ENCODE data around the gene XYLB. TPM values are rescaled to one million over a fixed set of nuclear protein-coding genes. Genes with fewer than 3 reads are reported as not detected.
"Not testable (repeated sequence)": the region's sequence is repeated elsewhere in the genome, so short reads cannot be mapped to it uniquely, and the experiment has no call there.

The XYLB gene
- total and polyA plus RNA-seq, 4 donors = 0.15 to 6.2 (median 1.6) TPM

GRCh38 chr3:38317192-38317759 is 29.3 kb upstream of the XYLB start:
- no peaks in the 10 kb centered on the region for H3K9me3 ChIP-seq (ENCODE audit: control insufficient read depth, low read length)
- WGBS, 2 donors = 87 to 89% methylated on average over 7 of the region's 7 CpGs
- no peaks in the 10 kb centered on the region for H3K36me3 ChIP-seq (ENCODE audit: control insufficient read depth in 1 of 2, insufficient read depth in 2 of 2, low read length in 1 of 2)
- intact Hi-C loops (cut with DNase I) = no loop called here
- H3K27me3 ChIP-seq (ENCODE audit: control insufficient read depth in 1 of 2, insufficient read depth in 2 of 2, low read length in 1 of 2) = no peaks in the 10 kb centered on the region
- ATAC-seq (ENCODE audit: low FRiP score) (no peak), DNase-seq (no peak)
- no peaks in the 10 kb centered on the region for H3K4me1 ChIP-seq (ENCODE audit: control insufficient read depth in 1 of 2, insufficient read depth in 2 of 2, low read length in 2 of 2)
- no peak overlapping the region for H3K27ac ChIP-seq (ENCODE audit: low read depth in 1 of 2, low read length in 2 of 2)
- no peak overlapping the region for H3K4me3 ChIP-seq (ENCODE audit: low read length in 2 of 2)

- WGBS, 2 donors = 91 to 92% methylated on average over 8 of the region's 8 CpGs
- intact Hi-C loops (cut with DNase I) = no loop called here
These were observed 27.6 kb upstream of the XYLB start for GRCh38 chr3:38318766-38319671.

GRCh38 chr3:38320638-38321037 is 25.9 kb upstream of the XYLB start:
- H3K4me1 ChIP-seq (ENCODE audit: control insufficient read depth in 1 of 2, insufficient read depth in 2 of 2, low read length in 2 of 2); H3K36me3 ChIP-seq (ENCODE audit: control insufficient read depth in 1 of 2, insufficient read depth in 2 of 2, low read length in 1 of 2); DNase-seq; H3K4me3 ChIP-seq (ENCODE audit: low read length in 2 of 2); intact Hi-C loops (cut with DNase I); H3K27ac ChIP-seq (ENCODE audit: low read depth in 1 of 2, low read length in 2 of 2); ATAC-seq (ENCODE audit: low FRiP score); H3K9me3 ChIP-seq (ENCODE audit: control insufficient read depth, low read length); H3K27me3 ChIP-seq (ENCODE audit: control insufficient read depth in 1 of 2, insufficient read depth in 2 of 2, low read length in 1 of 2): not testable (repeated sequence)
- WGBS, 2 donors = 89 to 92% methylated on average over 4 of the region's 4 CpGs

More at GRCh38 chr3:38318766-38319671, 27.6 kb upstream of the XYLB start:
- DNase-seq (no peak), ATAC-seq (ENCODE audit: low FRiP score) (no peak)
- no peaks in the 10 kb centered on the region for H3K4me1 ChIP-seq (ENCODE audit: control insufficient read depth in 1 of 2, insufficient read depth in 2 of 2, low read length in 2 of 2)
- H3K36me3 ChIP-seq (ENCODE audit: control insufficient read depth in 1 of 2, insufficient read depth in 2 of 2, low read length in 1 of 2) = no peaks in the 10 kb centered on the region
- no peaks in the 10 kb centered on the region for H3K27me3 ChIP-seq (ENCODE audit: control insufficient read depth in 1 of 2, insufficient read depth in 2 of 2, low read length in 1 of 2)
- no peak overlapping the region for H3K27ac ChIP-seq (ENCODE audit: low read depth in 1 of 2, low read length in 2 of 2)
- no peaks in the 10 kb centered on the region for H3K9me3 ChIP-seq (ENCODE audit: control insufficient read depth, low read length)
- H3K4me3 ChIP-seq (ENCODE audit: low read length in 2 of 2) = no peak overlapping the region

- H3K4me1 ChIP-seq (ENCODE audit: control insufficient read depth in 1 of 2, insufficient read depth in 2 of 2, low read length in 2 of 2) = no peaks in the 10 kb centered on the region
- no peak for DNase-seq
- no peaks in the 10 kb centered on the region for H3K9me3 ChIP-seq (ENCODE audit: control insufficient read depth, low read length)
- 85 to 95% methylated on average over 1 of the region's 1 CpG for WGBS, 2 donors
- no peak overlapping the region for H3K4me3 ChIP-seq (ENCODE audit: low read length in 2 of 2)
- H3K36me3 ChIP-seq (ENCODE audit: control insufficient read depth in 1 of 2, insufficient read depth in 2 of 2, low read length in 1 of 2) = no peaks in the 10 kb centered on the region
- no peak for ATAC-seq (ENCODE audit: low FRiP score)
- intact Hi-C loops (cut with DNase I) = no loop called here
- no peaks in the 10 kb centered on the region for H3K27me3 ChIP-seq (ENCODE audit: control insufficient read depth in 1 of 2, insufficient read depth in 2 of 2, low read length in 1 of 2)
- H3K27ac ChIP-seq (ENCODE audit: low read depth in 1 of 2, low read length in 2 of 2) = no peak overlapping the region
These were observed 23.5 kb upstream of the XYLB start for GRCh38 chr3:38323060-38323459.

- 58 to 77% methylated on average over 2 of the region's 2 CpGs for WGBS, 2 donors
These were observed 21.3 kb upstream of the XYLB start for GRCh38 chr3:38325256-38325655.

GRCh38 chr3:38327335-38328009 is 19.1 kb upstream of the XYLB start:
- no peak for ATAC-seq (ENCODE audit: low FRiP score)
- Histone ChIP-seq H3K27me3 (ENCODE audit: control insufficient read depth in 1 of 2, insufficient read depth in 2 of 2, low read length in 1 of 2) (no peaks in the 10 kb centered on the region), H3K4me1 (ENCODE audit: control insufficient read depth in 1 of 2, insufficient read depth in 2 of 2, low read length in 2 of 2) (no peaks in the 10 kb centered on the region), H3K4me3 (ENCODE audit: low read length in 2 of 2) (no peak overlapping the region), H3K27ac (ENCODE audit: low read depth in 1 of 2, low read length in 2 of 2) (no peak overlapping the region), H3K9me3 (ENCODE audit: control insufficient read depth, low read length) (no peaks in the 10 kb centered on the region), H3K36me3 (ENCODE audit: control insufficient read depth in 1 of 2, insufficient read depth in 2 of 2, low read length in 1 of 2) (no peaks in the 10 kb centered on the region)
- intact Hi-C loops (cut with DNase I) = no loop called here
- no peak for DNase-seq

More at GRCh38 chr3:38325256-38325655, 21.3 kb upstream of the XYLB start:
- Histone ChIP-seq H3K36me3 (ENCODE audit: control insufficient read depth in 1 of 2, insufficient read depth in 2 of 2, low read length in 1 of 2) (no peaks in the 10 kb centered on the region), H3K27me3 (ENCODE audit: control insufficient read depth in 1 of 2, insufficient read depth in 2 of 2, low read length in 1 of 2) (no peaks in the 10 kb centered on the region), H3K27ac (ENCODE audit: low read depth in 1 of 2, low read length in 2 of 2) (no peak overlapping the region), H3K4me1 (ENCODE audit: control insufficient read depth in 1 of 2, insufficient read depth in 2 of 2, low read length in 2 of 2) (no peaks in the 10 kb centered on the region), H3K9me3 (ENCODE audit: control insufficient read depth, low read length) (no peaks in the 10 kb centered on the region), H3K4me3 (ENCODE audit: low read length in 2 of 2) (no peak overlapping the region)
- intact Hi-C loops (cut with DNase I) = no loop called here
- ATAC-seq (ENCODE audit: low FRiP score) (no peak), DNase-seq (no peak)

GRCh38 chr3:38331257-38332022 is 15.1 kb upstream of the XYLB start:
- no peak for ATAC-seq (ENCODE audit: low FRiP score)
- H3K27me3 ChIP-seq (ENCODE audit: control insufficient read depth in 1 of 2, insufficient read depth in 2 of 2, low read length in 1 of 2) = no peaks in the 10 kb centered on the region
- no peaks in the 10 kb centered on the region for H3K9me3 ChIP-seq (ENCODE audit: control insufficient read depth, low read length)
- H3K4me1 ChIP-seq (ENCODE audit: control insufficient read depth in 1 of 2, insufficient read depth in 2 of 2, low read length in 2 of 2) = no peaks in the 10 kb centered on the region
- 79 to 81% methylated on average over 4 of the region's 4 CpGs for WGBS, 2 donors
- no peak for DNase-seq
- H3K36me3 ChIP-seq (ENCODE audit: control insufficient read depth in 1 of 2, insufficient read depth in 2 of 2, low read length in 1 of 2) = no peaks in the 10 kb centered on the region
- H3K27ac ChIP-seq (ENCODE audit: low read depth in 1 of 2, low read length in 2 of 2) = no peak overlapping the region
- intact Hi-C loops (cut with DNase I) = no loop called here
- no peak overlapping the region for H3K4me3 ChIP-seq (ENCODE audit: low read length in 2 of 2)

- WGBS, 2 donors = 65 to 78% methylated on average over 3 of the region's 3 CpGs
- H3K4me1 ChIP-seq (ENCODE audit: control insufficient read depth in 1 of 2, insufficient read depth in 2 of 2, low read length in 2 of 2) = no peaks in the 10 kb centered on the region
- intact Hi-C loops (cut with DNase I) = no loop called here
- no peak for DNase-seq
- no peaks in the 10 kb centered on the region for H3K9me3 ChIP-seq (ENCODE audit: control insufficient read depth, low read length)
- no peaks in the 10 kb centered on the region for H3K27me3 ChIP-seq (ENCODE audit: control insufficient read depth in 1 of 2, insufficient read depth in 2 of 2, low read length in 1 of 2)
- no peak overlapping the region for H3K27ac ChIP-seq (ENCODE audit: low read depth in 1 of 2, low read length in 2 of 2)
- no peak overlapping the region for H3K4me3 ChIP-seq (ENCODE audit: low read length in 2 of 2)
- no peaks in the 10 kb centered on the region for H3K36me3 ChIP-seq (ENCODE audit: control insufficient read depth in 1 of 2, insufficient read depth in 2 of 2, low read length in 1 of 2)
- no peak for ATAC-seq (ENCODE audit: low FRiP score)
These were observed 14.4 kb upstream of the XYLB start for GRCh38 chr3:38332201-38332600.
